Kidney epithelial cell (primary cell): ENCODE data around the gene ALDH3B2. TPM values are rescaled to one million over a fixed set of nuclear protein-coding genes. Genes with fewer than 3 reads are reported as not detected.

Source experiments
- DNase-seq: peaks from one replicate; pipeline ENCODE4 v3.0.0-alpha.2; 2010; ENCODE audit warnings: low read depth
- H3K27me3 ChIP-seq: 2 replicates; pipeline ENCODE4 v1.6.0; 2011; ENCODE audit warnings: low read length; ENCODE audit not compliant: control insufficient read depth, insufficient read depth
- H3K36me3 ChIP-seq: 2 replicates; pipeline ENCODE4 v1.5.1; 2011; ENCODE audit warnings: low read length; ENCODE audit not compliant: control insufficient read depth, insufficient read depth
- H3K4me3 ChIP-seq: 2 replicates; pipeline ENCODE4 v1.5.1; 2011; ENCODE audit warnings: low read depth, mild to moderate bottlenecking, control low read depth, low read length
- total RNA-seq: library from RNA; depleted of rRNA; stranded (reverse); fragments of >200 nt; gene quantifications from 2 replicates; pipeline ENCODE4 v1.2.3, GENCODE V29; 2015
- TF ChIP-seq, protein P1 (sequence below): IDR thresholded peaks from 2 replicates; pipeline ENCODE4 v1.5.1; 2011; ENCODE audit warnings: mild to moderate bottlenecking, moderate library complexity, low read length, control low read depth, inconsistent platforms; ENCODE audit not compliant: insufficient read depth, poor library complexity, severe bottlenecking

The ALDH3B2 gene
- total RNA-seq, 1 donor from 2014 or later, result 0.13 TPM

DNA sequence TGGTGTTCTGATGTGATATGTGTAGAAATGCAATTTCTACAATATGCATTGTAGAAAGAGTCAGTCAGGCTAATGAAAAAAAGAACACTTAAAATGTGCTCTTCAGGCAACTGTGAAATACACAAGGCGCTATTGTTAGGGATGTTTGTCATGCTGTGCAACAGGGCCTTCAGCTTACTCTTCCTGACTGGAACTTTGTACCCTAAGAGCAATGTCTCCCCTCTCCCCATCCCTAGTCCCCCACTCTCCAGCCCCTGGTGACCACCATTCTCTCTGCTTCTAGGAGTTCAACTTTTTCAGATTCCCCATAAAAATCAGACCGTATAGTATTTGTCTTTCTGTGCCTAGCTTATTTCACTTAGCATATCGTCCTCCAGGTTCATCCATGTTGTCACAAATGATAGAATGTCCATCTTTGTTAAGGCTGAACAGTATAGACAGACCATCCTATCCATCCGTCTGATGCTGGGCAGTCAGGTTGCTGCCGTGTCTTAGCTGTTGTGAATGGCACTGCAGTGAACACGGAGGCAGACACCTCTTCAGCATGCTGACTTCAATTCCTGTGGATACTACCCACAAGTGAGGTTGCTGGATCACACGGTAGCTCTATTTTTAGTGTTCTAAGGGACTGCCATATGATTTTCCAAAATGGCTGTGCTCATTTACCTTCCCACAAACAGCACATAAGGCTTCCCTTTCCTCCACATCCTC lies 57.0 kb downstream of the ALDH3B2 start:
- TF ChIP-seq, protein P1, sequence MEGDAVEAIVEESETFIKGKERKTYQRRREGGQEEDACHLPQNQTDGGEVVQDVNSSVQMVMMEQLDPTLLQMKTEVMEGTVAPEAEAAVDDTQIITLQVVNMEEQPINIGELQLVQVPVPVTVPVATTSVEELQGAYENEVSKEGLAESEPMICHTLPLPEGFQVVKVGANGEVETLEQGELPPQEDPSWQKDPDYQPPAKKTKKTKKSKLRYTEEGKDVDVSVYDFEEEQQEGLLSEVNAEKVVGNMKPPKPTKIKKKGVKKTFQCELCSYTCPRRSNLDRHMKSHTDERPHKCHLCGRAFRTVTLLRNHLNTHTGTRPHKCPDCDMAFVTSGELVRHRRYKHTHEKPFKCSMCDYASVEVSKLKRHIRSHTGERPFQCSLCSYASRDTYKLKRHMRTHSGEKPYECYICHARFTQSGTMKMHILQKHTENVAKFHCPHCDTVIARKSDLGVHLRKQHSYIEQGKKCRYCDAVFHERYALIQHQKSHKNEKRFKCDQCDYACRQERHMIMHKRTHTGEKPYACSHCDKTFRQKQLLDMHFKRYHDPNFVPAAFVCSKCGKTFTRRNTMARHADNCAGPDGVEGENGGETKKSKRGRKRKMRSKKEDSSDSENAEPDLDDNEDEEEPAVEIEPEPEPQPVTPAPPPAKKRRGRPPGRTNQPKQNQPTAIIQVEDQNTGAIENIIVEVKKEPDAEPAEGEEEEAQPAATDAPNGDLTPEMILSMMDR, result no peak
- H3K36me3 ChIP-seq, result no peaks in the 10 kb centered on the region

DNA sequence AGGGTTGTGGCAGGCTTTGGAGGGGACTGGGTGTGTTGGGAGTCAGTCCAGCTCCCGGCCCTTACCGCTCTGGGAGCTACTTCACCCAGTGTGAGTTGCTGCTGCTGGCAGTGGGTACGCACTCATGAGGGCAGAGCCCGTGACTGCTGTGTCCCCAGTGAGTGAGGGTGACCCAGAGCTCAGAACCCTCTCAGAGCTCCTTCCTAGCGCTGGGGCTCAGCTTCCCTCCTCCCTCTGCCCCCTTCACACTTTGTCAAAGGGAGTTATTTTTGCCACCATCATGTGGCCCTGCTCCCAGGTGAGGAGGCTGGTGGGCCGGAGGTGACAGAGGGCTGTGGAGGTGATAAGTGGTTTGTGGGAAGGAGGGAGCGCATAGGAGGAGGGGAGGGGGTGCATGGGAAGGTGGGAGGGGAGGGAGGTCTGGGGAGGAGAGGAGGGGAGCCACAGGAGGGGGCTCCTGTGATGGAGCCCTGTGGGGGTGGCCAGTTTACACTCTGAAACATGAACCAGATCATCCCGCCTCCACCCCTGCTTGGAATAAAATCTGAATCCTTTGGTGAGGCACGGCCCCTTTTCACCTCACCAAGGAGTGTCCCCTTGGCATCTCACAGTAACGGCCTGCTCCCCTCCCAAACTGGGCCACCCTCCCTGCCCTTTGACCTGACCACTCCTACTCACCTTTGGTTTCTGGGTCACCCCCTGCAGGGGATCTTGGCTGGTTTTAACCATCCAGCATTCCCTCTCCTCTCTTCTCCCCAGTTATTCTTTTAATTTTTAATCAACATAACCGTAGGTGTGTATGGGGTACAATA lies 57.8 kb downstream of the ALDH3B2 start:
- no peak for DNase-seq
- TF ChIP-seq, protein P1, result no peak
- Histone ChIP-seq H3K4me3 (no peak overlapping the region), H3K36me3 (no peaks in the 10 kb centered on the region), H3K27me3 (peaks cover 24% of the 10 kb centered on the region)

More for the DNA sequence above, 57.0 kb downstream of the ALDH3B2 start:
- H3K27me3 ChIP-seq, result peaks cover 24% of the 10 kb centered on the region
- no peak overlapping the region for H3K4me3 ChIP-seq
- DNase-seq, result no peak

DNA sequence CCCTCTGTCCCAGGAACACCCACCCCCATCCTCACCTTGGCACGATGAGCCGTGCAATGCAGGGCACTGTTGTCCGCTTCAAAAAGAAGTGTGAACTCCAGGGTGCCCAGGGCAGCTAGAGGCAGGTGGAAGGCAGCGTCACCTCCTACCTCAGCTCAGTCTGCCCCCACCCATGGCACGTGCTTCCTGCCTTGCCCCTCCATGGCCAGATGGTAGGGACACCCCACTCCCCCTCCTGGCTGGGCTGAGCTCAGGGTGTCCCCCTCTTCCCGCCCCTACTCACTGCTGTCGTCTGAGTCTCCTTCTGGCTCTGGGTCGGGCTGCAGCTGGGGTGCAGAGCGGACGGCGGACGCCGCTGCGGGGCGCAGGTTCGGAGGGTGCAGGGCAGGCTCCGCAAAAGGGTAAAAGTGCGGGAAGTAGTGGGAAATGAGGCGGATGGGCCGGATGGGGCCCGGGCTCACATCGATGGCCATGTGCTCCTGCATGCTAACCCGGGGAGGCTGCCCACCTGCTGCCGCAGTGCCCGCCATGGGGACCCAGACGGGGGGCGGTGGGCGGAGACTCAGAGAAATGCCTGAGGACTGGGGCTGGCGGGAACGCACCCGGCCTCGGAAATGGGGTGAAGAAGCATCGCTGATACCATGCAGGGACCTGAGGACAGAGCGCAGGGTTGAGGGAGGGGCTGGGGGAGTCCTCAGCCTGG lies 58.5 kb downstream of the ALDH3B2 start:
- Histone ChIP-seq H3K27me3 (peaks cover 24% of the 10 kb centered on the region), H3K4me3 (no peak overlapping the region), H3K36me3 (no peaks in the 10 kb centered on the region)
- TF ChIP-seq, protein P1, result no peak
- no peak for DNase-seq

DNA sequence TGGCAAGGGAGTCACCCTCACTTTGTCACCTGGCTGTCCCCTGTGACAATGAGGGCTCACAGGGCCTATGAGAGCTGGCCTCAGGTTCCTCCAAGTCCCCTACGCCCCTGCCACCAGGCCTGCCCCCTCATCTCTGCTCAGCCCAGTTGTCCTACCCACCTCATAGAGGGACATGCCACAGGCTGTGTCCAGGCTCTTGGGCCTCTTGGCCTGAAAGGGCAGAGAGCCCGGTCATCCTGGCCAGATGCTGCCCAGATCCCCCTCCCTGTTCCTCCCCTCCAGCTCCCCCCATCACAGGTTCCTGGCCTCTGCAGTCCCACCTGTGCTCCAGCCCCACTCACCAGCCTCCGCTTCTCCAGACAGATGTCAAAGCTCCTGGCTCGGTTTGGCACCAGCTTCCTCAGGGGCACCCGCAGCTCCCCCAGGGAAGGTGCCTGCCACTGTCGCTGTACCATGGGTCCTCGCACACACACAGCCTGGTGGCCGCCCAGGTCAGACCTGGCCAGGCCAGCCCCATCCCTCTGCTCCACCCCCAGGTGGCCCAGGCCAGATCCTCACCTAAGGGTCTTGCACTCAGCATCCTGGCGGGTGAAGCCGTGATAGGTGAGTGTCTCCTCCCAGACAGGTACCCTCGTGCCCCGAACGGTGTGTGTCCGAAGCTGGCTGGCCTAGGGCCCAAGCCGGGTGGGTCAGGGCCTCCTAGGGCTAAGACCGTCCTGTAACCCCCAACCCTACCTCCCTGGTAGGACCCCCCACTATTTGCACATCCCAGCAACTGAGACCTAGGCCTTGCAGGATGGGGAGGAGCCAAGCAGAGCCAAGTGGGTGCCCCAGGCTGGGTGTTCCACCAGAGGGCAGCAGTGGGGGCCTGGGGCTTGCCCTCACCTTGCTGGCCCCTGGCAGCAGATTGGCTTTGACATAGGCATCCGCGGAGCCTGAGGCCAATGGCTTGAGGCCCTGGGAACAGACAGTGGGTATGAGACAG lies 59.4 kb downstream of the ALDH3B2 start:
- Histone ChIP-seq H3K4me3 (no peak overlapping the region), H3K36me3 (no peaks in the 10 kb centered on the region), H3K27me3 (peaks cover 24% of the 10 kb centered on the region)
- no peak for DNase-seq
- TF ChIP-seq, protein P1, result peak; percentile 66

DNA sequence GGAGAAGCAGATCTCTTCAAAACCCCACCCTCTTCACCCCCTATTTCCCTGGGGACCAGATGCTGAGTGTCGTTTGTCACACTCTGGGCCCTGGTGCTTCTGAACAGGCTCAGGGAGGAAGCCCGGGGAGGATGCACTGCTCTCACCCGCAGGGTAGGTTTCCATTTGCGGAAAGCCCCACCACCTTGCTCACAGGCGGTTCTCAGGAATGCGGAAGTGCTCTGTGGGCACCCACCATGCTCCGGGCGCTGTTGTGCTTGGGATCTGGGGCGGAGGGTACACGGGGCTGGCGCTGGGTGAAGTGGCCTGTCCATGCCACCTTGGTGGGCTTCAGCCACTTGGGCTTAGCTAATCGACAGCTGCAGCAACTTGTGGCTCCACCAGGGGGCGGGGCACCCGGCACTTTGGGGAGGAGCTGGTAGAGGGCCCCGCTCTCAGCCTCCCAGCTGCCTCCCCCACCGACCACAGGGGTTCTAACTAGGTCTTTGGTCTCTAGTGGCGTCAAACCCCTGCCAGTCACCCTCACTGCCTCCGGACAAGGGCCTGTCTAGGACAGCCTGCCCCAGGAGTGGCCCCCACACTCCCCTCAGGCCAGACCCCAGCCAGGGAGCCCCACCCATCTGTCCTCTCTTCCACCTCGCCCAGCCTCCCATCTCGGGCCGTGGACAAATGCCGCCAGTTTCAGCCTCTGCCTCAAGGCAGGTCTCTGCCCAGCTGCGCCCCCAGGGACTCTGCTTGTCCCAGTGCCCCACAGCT lies 60.3 kb downstream of the ALDH3B2 start:
- H3K27me3 ChIP-seq, result peaks cover 24% of the 10 kb centered on the region
- H3K36me3 ChIP-seq, result no peaks in the 10 kb centered on the region
- TF ChIP-seq, protein P1, result peak; percentile 68
- peak overlapping the region; percentile 1 for H3K4me3 ChIP-seq
- no peak for DNase-seq
